ENCODE measurements around the gene UBL4A. TPM values are rescaled to one million over a fixed set of nuclear protein-coding genes. Genes with fewer than 3 reads are reported as not detected.

Gene UBL4A
- total and polyA plus RNA-seq, 9 of the 15 experiments (the other 6 are each of a cell fraction or from before 2014, with no cell fraction given): 15.2 to 140 (median 100) TPM

DNA sequence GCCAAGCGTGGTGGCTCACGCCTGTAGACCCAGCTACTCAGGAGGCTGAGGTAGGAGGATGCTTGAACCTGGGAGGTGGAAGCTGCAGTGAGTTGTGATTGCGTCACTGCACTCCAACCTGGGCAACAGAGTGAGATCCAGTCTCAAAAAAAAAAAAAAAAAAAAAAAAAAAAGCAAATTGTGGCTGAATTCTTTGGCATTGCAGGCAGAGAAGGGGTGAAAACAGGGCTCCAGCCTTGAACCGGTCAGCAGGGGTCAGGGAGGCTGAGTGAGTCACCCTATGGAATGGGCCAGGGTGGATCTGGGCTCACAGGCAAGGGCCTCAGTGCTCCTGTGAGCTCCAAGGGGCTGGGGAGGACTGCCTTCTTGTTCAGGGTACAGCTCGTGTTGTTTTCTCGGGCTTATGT, 42.8 kb upstream of the UBL4A start:
- CTCF ChIA-PET (ENCODE audit: low intra/inter-chr PET ratio): interaction anchor here (0.6 kb wide), 1 partner anchor 153 kb away, joined by 3 read pairs; no protein-coding TSS in a partner anchor
- no peaks in the 10 kb centered on the region for H4K20me1 ChIP-seq (replicated peaks; ENCODE audit: control insufficient read depth, insufficient read depth, low read length)
- H3K27me3 ChIP-seq (ENCODE audit: control insufficient read depth in 2 of 2, insufficient read depth in 2 of 2, low read length in 2 of 2): no peaks in the 10 kb centered on the region
- no peak overlapping the region for H2AFZ ChIP-seq (ENCODE audit: low read depth, low read length)
- 88% methylated on average over 2 of the region's 6 CpGs for WGBS (ENCODE audit: insufficient coverage, low coverage, missing lambda C conversion rate)
- H3K9ac ChIP-seq (ENCODE audit: insufficient read depth in 1 of 2, low read depth in 2 of 2, low read length in 2 of 2): 0 out of 4 replicates have a peak overlapping the region, but pooled peaks of 1 of the 2 experiments have one; percentile 10
- intact Hi-C loops (cut with micrococcal nuclease): loop anchor here (5.0 kb wide), 2 partner anchors 37 to 102 kb away; partner anchors contain the start of genes ATP6AP1 and SLC10A3
- peaks cover 37% of the 10 kb centered on the region; the same call in 2 of the 3 replicates for H3K36me3 ChIP-seq (ENCODE audit: control insufficient read depth, insufficient read depth, low read length)
- no peaks in the 10 kb centered on the region for H3K9me1 ChIP-seq (ENCODE audit: control insufficient read depth, insufficient read depth, low read length)
- POLR2A ChIA-PET: interaction anchor here (0.5 to 1.5 kb wide), 3 partner anchors 12 to 32 kb away, joined by 3 to 6 read pairs (median 3); no protein-coding TSS in a partner anchor
- no peak for TF ChIP-seq ZNF740 (CRISPR knock-in tag; IDR thresholded peaks at IDR 0.05)
- no peak for TF ChIP-seq ZNF740 (tag; IDR thresholded peaks at IDR 0.05)
- no peak for TF ChIP-seq ZFP1 (CRISPR knock-in tag; IDR thresholded peaks at IDR 0.05)
- TF ChIP-seq HDAC8 (tag; IDR thresholded peaks at IDR 0.05): no peak
- TF ChIP-seq KAT2B (IDR thresholded peaks at IDR 0.05; ENCODE audit: low read depth, low read length): no peak
- peak; percentile 66 for TF ChIP-seq CEBPB (tag; IDR thresholded peaks at IDR 0.05)
- peak; percentile 75 for TF ChIP-seq ZNF121 (CRISPR knock-in tag; conservative IDR thresholded peaks at IDR 0.05)
- TF ChIP-seq ZNF717 (CRISPR knock-in tag; IDR thresholded peaks at IDR 0.05): no peak
- no peak for TF ChIP-seq CEBPG (CRISPR knock-in tag; IDR thresholded peaks at IDR 0.05)
- 0 out of 4 replicates have a peak, but pooled peaks of 1 of the 2 experiments have one; percentile 22 for TF ChIP-seq CEBPG (tag; conservative IDR thresholded peaks at IDR 0.05 in 1 of 2, IDR thresholded peaks at IDR 0.05 in 1 of 2)
- TF ChIP-seq ETV6 (IDR thresholded peaks at IDR 0.05; ENCODE audit: borderline replicate concordance in 1 of 2, low read depth in 2 of 2, low read length in 1 of 2): no peak
- no peak for TF ChIP-seq ETV6 (CRISPR knock-in tag; IDR thresholded peaks at IDR 0.05; ENCODE audit: borderline replicate concordance)
- no peak overlapping the region for H3K27ac ChIP-seq (ENCODE audit: extremely low read depth, low read depth, low read length)
- no peak overlapping the region for H3K4me2 ChIP-seq (ENCODE audit: insufficient read depth, low read length)
- H3K9me3 ChIP-seq (replicated peaks; ENCODE audit: control insufficient read depth, insufficient read depth, low read depth, low read length): no peaks in the 10 kb centered on the region
- FAIRE-seq (no peak), ATAC-seq (peak; percentile 24), DNase-seq (ENCODE audit: extremely low read depth in 1 of 4, low spot score in 3 of 4) (no peak)
- no TSS peak for BruUV-seq (replicated peaks)
- H3K4me3 ChIP-seq: no peak overlapping the region
- in situ Hi-C loops (cut with MboI): loop anchor here (25.0 kb wide), 1 partner anchor 367 kb away; no protein-coding TSS in a partner anchor
- peaks cover 1% of the 10 kb centered on the region; the same call in 1 of the 3 replicates for H3K79me2 ChIP-seq (ENCODE audit: control insufficient read depth, insufficient read depth, low read length)
- peaks cover 8 to 28% of the 10 kb centered on the region in 2 experiments; a peak in 4 of 5 replicates for H3K4me1 ChIP-seq (replicated peaks in 1 of 2; ENCODE audit: control insufficient read depth in 2 of 2, insufficient read depth in 2 of 2, low read length in 2 of 2)
